Stimulated activated naive CD4-positive, alpha-beta T cell treated with Interleukin-2 at 50 U/mL for 16 hours (primary cell): ENCODE results near the gene UGT2B10.
"Not testable (repeated sequence)": the region's sequence is repeated elsewhere in the genome, so short reads cannot be mapped to it uniquely, and the experiment has no call there.

Experiments used
- DNase-seq: peaks from one replicate; lab custom pipeline; 2025; lab: John Stamatoyannopoulos, UW

The UGT2B10 gene

GRCh38 chr4:68815617-68816409 lies at the start of gene UGT2B10:
UGT2B10 (plus strand) TSS chr4:68815994; CDS start chr4:68816020, 26 bp downstream.
- DNase-seq = not testable (repeated sequence)

GRCh38 chr4:68771836-68772235 lies 44.0 kb upstream of the UGT2B10 start:
- DNase-seq = not testable (repeated sequence)

GRCh38 chr4:68773699-68774098 lies 42.1 kb upstream of the UGT2B10 start:
- no peak for DNase-seq

GRCh38 chr4:68780232-68780631 lies 35.6 kb upstream of the UGT2B10 start:
- DNase-seq = no peak

GRCh38 chr4:68797048-68797447 lies 18.7 kb upstream of the UGT2B10 start:
- DNase-seq = no peak

- no peak for DNase-seq
Observed at GRCh38 chr4:68797618-68798017, 18.2 kb upstream of the UGT2B10 start.

- DNase-seq = no peak
Observed at GRCh38 chr4:68803013-68803412, 12.8 kb upstream of the UGT2B10 start.

GRCh38 chr4:68808060-68808459 lies 7.7 kb upstream of the UGT2B10 start:
- DNase-seq = no peak

GRCh38 chr4:68810919-68811318 lies 4.9 kb upstream of the UGT2B10 start:
- DNase-seq = no peak

- not testable (repeated sequence) for DNase-seq
Observed at GRCh38 chr4:68816410-68817265, 844 bp downstream of the UGT2B10 start.

GRCh38 chr4:68817386-68817785 lies 1.6 kb downstream of the UGT2B10 start:
- no peak for DNase-seq

GRCh38 chr4:68818030-68818462 lies 2.3 kb downstream of the UGT2B10 start:
- not testable (repeated sequence) for DNase-seq

- no peak for DNase-seq
Observed at GRCh38 chr4:68831642-68832041, 15.8 kb downstream of the UGT2B10 start.

- DNase-seq = no peak
Observed at GRCh38 chr4:68850293-68850692, 34.5 kb downstream of the UGT2B10 start.

- DNase-seq = no peak
Observed at GRCh38 chr4:68855771-68856170, 40.0 kb downstream of the UGT2B10 start.

- DNase-seq = no peak
Observed at GRCh38 chr4:68858039-68858438, 42.2 kb downstream of the UGT2B10 start.

GRCh38 chr4:68859655-68860054 lies 43.9 kb downstream of the UGT2B10 start:
- DNase-seq = no peak

GRCh38 chr4:68861057-68861456 lies 45.3 kb downstream of the UGT2B10 start:
- DNase-seq = no peak

- no peak for DNase-seq
Observed at GRCh38 chr4:68864438-68865187, 48.8 kb downstream of the UGT2B10 start.

GRCh38 chr4:68865188-68865638 lies 49.4 kb downstream of the UGT2B10 start:
- DNase-seq = no peak

GRCh38 chr4:68865760-68866159 lies 50.0 kb downstream of the UGT2B10 start:
- no peak for DNase-seq

GRCh38 chr4:68869274-68869773 lies 53.5 kb downstream of the UGT2B10 start:
- DNase-seq = no peak
